ENCODE data around the gene TRA2A.
"Not testable (repeated sequence)": the region's sequence is repeated elsewhere in the genome, so short reads cannot be mapped to it uniquely, and the experiment has no call there.

The TRA2A gene

GRCh38 chr7:23491502-23491901 lies 40.3 kb downstream of the TRA2A start:
- no peak for DNase-seq

- DNase-seq, result no peak
Measured at GRCh38 chr7:23490357-23491135, 41.2 kb downstream of the TRA2A start.

- DNase-seq, result not testable (repeated sequence)
Measured at GRCh38 chr7:23488714-23489113, 43.1 kb downstream of the TRA2A start.

GRCh38 chr7:23487670-23488069 lies 44.1 kb downstream of the TRA2A start:
- DNase-seq, result no peak

- DNase-seq, result no peak
Measured at GRCh38 chr7:23486002-23486773, 45.6 kb downstream of the TRA2A start.

DNA sequence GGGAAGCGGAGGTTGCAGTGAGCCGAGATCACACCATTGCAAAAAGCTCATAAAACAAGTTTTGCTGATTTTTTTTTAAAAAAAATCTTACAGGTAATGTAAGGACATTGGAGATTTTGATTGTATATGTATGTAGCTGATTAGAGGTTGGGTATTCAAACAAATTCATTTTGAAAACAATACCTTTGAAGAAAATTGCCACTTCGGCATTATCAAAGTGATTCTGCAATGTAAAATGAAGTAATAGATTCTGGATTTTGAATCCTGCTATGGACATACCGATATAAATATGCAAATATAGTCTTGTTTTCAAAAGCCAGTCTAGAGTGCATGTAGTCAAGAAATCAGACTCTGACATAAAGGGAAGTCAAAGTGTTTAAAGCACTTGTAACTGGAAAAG lies 49.1 kb downstream of the TRA2A start:
- DNase-seq, result no peak

DNA sequence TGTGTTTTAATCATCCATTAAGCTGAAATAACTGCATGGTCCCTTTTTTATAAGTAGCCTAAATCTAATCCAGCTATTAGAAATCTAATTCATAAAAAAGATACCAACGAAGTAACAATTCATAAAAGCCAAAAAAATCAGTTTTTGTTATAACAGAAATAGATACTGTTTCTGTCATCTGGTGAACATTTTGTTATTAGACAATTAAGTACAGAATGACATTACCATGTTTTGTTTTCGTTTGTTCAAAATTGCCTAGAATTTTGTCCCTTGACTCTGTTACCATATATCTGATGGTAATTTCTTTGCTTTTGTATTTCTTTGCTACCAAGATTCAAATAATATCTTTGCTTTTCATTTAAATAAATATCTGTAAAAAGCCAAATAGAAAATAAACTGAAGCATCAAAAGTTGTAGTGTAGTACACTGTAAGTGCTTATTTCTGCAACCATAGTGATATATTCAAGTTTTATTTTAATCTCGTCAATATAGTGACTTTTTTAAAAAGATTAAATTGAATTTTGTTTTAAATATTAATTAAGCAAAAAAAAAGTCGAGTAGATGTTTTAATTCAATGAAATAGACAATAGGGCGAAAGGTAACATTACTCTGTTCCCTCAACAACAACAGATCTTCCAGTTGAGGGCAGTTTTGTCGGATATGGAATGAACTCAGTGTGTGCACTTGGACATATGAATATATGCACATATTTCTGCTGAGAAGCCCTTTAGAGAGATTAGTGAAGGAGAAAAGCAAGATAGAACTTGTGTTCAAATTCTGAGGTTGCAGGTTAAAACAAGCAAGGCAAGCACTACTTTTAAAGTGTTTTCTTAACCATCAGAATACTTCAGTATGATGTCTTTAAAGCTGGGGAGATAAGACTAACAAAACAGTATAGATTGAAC lies 53.6 kb downstream of the TRA2A start:
- DNase-seq, result no peak

GRCh38 chr7:23477157-23477499 lies 54.7 kb downstream of the TRA2A start:
- DNase-seq, result no peak

DNA sequence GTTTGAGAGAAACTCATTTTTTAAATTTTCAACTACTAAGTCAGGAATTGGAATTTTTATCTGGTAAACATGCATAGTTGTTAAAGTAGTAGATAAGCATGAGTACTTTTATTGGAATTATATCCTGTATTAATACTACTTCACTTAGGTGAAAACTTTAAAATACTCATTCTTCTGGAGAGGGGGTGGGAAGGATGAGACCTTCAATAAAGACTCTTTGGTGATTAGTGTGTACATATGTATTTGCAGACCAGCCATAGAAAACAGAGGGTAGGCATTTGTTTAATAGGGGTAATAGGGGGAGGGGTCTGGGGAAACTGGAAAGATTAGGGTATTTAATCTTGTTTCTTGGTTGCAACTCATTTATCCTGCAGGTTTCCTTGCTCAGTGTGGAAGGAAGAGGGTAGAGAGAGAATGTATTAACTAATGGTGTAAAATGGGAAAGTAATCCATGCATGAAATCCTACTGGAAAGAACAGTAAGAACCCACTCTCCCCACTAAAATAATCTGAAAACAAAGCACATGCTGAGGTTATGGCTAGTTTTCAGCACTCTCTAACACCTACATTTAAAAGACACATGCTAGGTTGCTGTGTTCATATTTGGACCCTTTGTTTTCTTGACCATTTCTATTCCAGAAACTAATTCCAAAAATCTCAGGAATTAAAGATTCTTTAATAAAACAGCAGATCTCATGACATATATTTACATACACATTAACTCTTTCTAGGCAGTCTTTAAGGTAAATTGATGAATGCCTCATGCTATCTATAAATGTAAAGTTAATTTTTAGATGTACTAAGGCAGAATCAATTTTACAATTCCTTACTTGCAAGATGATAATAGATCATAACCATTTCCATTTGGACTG lies 55.3 kb downstream of the TRA2A start:
- no peak for DNase-seq

DNA sequence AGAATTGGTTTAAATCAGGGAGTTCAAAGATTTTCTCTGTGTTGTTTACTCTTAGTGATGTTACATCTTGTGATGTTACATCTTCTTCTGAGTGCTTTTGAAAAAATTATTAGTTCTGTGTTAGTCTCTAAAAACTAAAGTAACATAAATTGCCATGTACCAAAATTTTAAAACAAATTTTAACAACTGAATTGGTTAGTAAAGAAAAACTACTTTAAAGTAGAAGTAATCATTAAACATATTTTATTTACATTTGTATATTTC lies 56.3 kb downstream of the TRA2A start:
- no peak for DNase-seq

DNA sequence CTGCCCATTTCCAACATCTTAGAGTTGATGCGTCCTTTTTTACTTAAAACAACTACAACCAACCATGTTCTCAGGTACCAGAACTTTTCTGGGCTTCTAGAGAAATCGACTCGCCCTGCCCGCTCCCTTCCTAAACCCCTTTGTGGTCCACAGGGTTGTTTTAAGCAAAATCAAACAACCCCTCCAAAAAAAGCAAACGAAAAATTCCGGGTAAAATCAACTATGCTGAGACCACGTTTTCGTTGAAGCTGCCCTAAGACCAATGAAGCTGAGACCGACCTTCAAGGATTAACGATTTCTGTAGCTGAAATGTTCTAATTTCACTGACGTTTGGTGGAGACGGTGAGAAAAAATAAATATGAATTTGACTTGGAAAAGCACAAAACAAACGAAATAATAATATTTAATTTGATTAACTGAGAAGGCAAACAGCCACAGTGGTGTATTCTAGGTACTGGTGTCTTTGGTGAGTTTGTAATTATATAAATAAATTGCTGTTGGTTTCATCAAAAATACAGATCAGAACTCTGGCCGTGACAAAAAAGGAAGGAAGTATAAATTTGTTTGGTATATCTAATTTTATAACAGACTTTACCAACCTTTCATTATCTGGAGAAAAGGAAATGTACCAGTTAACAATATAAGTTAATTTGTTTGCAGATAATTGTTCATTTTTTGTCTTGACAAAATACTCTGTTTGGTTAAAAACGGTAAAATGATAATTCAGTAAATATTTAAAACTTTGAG lies 56.8 kb downstream of the TRA2A start:
- DNase-seq, result no peak

GRCh38 chr7:23474094-23474828 lies 57.5 kb downstream of the TRA2A start:
- DNase-seq, result peak; percentile 97 to 99

DNA sequence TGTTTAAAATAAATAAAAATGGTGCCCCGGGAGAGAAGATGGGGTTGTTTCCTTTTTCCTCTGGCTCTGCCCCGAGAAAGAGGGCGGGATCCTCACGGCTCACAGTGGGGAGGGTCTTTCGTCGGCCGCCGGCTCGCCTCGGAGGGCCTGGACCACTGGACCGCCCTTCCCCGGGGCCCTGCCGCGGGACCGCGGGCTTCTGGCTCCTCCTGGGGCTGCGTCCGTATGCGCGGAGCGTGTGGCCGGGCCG lies 58.0 kb downstream of the TRA2A start:
- DNase-seq, result peak in 1 of 2 experiments; percentile 77

GRCh38 chr7:23472956-23473843 lies 58.6 kb downstream of the TRA2A start:
- DNase-seq, result peak in 1 of 2 experiments; percentile 70

- DNase-seq, result no peak
Measured at GRCh38 chr7:23472556-23472955, 59.2 kb downstream of the TRA2A start.

GRCh38 chr7:23472046-23472445 lies 59.7 kb downstream of the TRA2A start:
- peak in 1 of 2 experiments; percentile 59 for DNase-seq

DNA sequence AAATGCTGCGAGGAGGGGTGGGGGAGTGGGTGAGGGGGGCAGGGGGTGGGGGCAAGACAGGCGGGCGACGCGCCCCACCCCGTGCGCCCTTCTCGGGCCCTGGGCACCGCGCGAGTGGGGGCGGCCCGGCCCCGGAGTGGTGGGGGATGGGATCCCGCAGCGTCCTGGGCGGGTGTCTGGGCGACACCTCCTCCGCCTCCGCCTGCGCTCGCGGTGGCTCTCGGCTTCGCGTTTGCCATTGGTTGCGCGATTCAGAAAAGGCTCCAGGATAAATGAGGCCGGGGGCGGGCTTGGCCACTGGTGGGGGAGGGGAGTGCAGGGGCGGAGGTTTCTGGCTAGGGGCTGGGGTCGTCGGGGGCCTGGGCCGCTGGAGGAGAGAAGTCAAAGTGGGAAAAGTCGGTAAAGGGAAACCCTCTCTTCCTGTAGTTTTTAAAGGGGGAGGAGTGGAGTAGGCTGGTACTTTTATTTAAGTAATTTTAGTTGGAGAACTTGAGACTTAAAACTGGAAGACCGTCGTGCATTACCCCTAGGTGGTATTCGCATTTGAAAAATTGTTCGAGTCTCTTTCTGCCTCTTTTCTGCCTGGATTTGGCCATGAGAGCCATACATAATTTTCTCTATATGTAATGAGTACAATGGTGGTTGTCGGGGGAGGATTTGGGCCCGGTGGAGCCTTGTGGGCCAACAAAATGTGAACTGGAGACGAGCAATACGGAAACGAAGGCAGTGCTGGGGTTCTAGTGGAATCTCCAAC lies 60.5 kb downstream of the TRA2A start:
- peak; percentile 90 to 93 for DNase-seq

GRCh38 chr7:23470330-23471105 lies 61.3 kb downstream of the TRA2A start, which contains the start of gene IGF2BP3:
IGF2BP3 (minus strand) TSS chr7:23470491; CDS start chr7:23470110, 381 bp downstream.
- DNase-seq, result peak; percentile 99

GRCh38 chr7:23469961-23470250 lies 61.9 kb downstream of the TRA2A start:
- no peak for DNase-seq

Data from SW 1271 (cell line).